ENCODE measurements around the gene HTRA2. TPM values are rescaled to one million over a fixed set of nuclear protein-coding genes. Genes with fewer than 3 reads are reported as not detected.

The HTRA2 gene
- total RNA-seq, 4 donors from 2014 or later: 25.0 to 37.6 (median 29.1) TPM

Other genes starting within 250 kb of the HTRA2 start
- 1 to 10 TPM; 1.8 to 9.4 (median 5.0) TPM for gene SLC4A5, start 186.5 kb upstream of the HTRA2 start, total RNA-seq
- 100 to 1,000 TPM; 132 to 197 (median 170) TPM for gene DCTN1, start 149.6 kb upstream of the HTRA2 start, total RNA-seq
- 1 to 10 TPM in 3 of 4 donors, under 1 TPM in 1; 0.62 to 1.4 (median 1.2) TPM for gene C2orf81, start 108.3 kb upstream of the HTRA2 start, total RNA-seq
- gene WDR54, start 108.2 kb upstream of the HTRA2 start, total RNA-seq: 10 to 100 TPM in 1 of 4 donors, 1 to 10 TPM in 3; 4.2 to 12.4 (median 8.8) TPM
- gene RTKN, start 88.0 kb upstream of the HTRA2 start, total RNA-seq: 10 to 100 TPM; 10.9 to 17.3 (median 14.0) TPM
- gene INO80B, start 74.8 kb upstream of the HTRA2 start, total RNA-seq: 10 to 100 TPM; 14.3 to 26.4 (median 19.2) TPM
- gene WBP1, start 71.5 kb upstream of the HTRA2 start, total RNA-seq: 10 to 100 TPM; 44.2 to 91.5 (median 47.0) TPM
- 10 to 100 TPM; 26.1 to 34.2 (median 29.3) TPM for gene MOGS, start 64.6 kb upstream of the HTRA2 start, total RNA-seq
- 10 to 100 TPM; 18.0 to 76.7 (median 30.2) TPM for gene MRPL53, start 57.3 kb upstream of the HTRA2 start, total RNA-seq
- 10 to 100 TPM in 3 of 4 donors, 1 to 10 TPM in 1; 7.3 to 41.6 (median 13.7) TPM for gene CCDC142, start 46.9 kb upstream of the HTRA2 start, total RNA-seq
- gene TTC31, start 46.9 kb upstream of the HTRA2 start, total RNA-seq: 10 to 100 TPM; 16.5 to 27.2 (median 19.5) TPM
- gene LBX2, start 30.3 kb upstream of the HTRA2 start, total RNA-seq: under 1 TPM in 2 of 4 donors, not detected in 2; 0.40 to 0.58 TPM
- gene PCGF1, start 22.2 kb upstream of the HTRA2 start, total RNA-seq: 10 to 100 TPM in 3 of 4 donors, 1 to 10 TPM in 1; 9.6 to 24.0 (median 18.2) TPM
- under 1 TPM in 2 of 4 donors, not detected in 2; 0.27 to 0.94 TPM for gene TLX2, start 15.5 kb upstream of the HTRA2 start, total RNA-seq
- gene DQX1, start 3.7 kb upstream of the HTRA2 start, total RNA-seq: not detected
- gene AUP1, start 227 bp upstream of the HTRA2 start, total RNA-seq: 10 to 100 TPM; 62.7 to 92.1 (median 86.2) TPM
- gene LOXL3, start 24.0 kb downstream of the HTRA2 start, total RNA-seq: 10 to 100 TPM in 1 of 4 donors, 1 to 10 TPM in 3; 7.2 to 13.2 (median 8.6) TPM
- gene DOK1, start 24.8 kb downstream of the HTRA2 start, total RNA-seq: 10 to 100 TPM; 16.3 to 28.8 (median 19.5) TPM
- gene M1AP, start 118.4 kb downstream of the HTRA2 start, total RNA-seq: under 1 TPM in 1 of 4 donors, not detected in 3; 0.81 TPM
- gene SEMA4F, start 124.3 kb downstream of the HTRA2 start, total RNA-seq: 10 to 100 TPM in 1 of 4 donors, 1 to 10 TPM in 3; 2.7 to 11.5 (median 3.6) TPM